ENCODE data around the gene ELP6. TPM values are rescaled to one million over a fixed set of nuclear protein-coding genes. Genes with fewer than 3 reads are reported as not detected.
A peak's percentile ranks its signal among the peaks of the same experiment; 100 is the strongest.

The ELP6 gene
- total and polyA plus RNA-seq, 2 experiments from 2014 or later = 33.7 to 41.6 TPM

- H3K27ac ChIP-seq (ENCODE audit: low read depth) = no peak overlapping the region
- H2AFZ ChIP-seq = peak overlapping the region; percentile 43
Observed at GRCh38 chr3:47536967-47537366, 23.5 kb upstream of the ELP6 start.

More at GRCh38 chr3:47536967-47537366, 23.5 kb upstream of the ELP6 start:
- Histone ChIP-seq H3F3A (replicated peaks; ENCODE audit: low read depth) (no peaks in the 10 kb centered on the region), H3K4me1 (ENCODE audit: insufficient read depth) (no peaks in the 10 kb centered on the region), H3K79me2 (replicated peaks; ENCODE audit: insufficient read depth) (no peaks in the 10 kb centered on the region), H3K4me3 (no peak overlapping the region), H3K9me2 (ENCODE audit: insufficient read depth) (no peaks in the 10 kb centered on the region), H3K4me2 (no peak overlapping the region), H4K20me1 (replicated peaks; ENCODE audit: insufficient read depth) (no peaks in the 10 kb centered on the region), H3K27me3 (ENCODE audit: insufficient read depth) (no peaks in the 10 kb centered on the region), H3K36me3 (ENCODE audit: insufficient read depth) (no peaks in the 10 kb centered on the region)
- Mint-ChIP-seq H3K4me3 (no peak overlapping the region), H3K36me3 (ENCODE audit: low read depth) (no peaks in the 10 kb centered on the region), H3K9me3 (peaks cover 11% of the 10 kb centered on the region; the same call in 2 of the 3 replicates), H3K27me3 (ENCODE audit: insufficient read depth, low read depth, poor library complexity) (peaks cover 5% of the 10 kb centered on the region), H3K27ac (no peak overlapping the region), H3K4me1 (no peaks in the 10 kb centered on the region; the same call in 1 of the 3 replicates)
- no peak for DNase-seq (ENCODE audit: low spot score)
- TF ChIP-seq ETS1 (IDR thresholded peaks at IDR 0.05) = no peak
- TF ChIP-seq ZNF462 (CRISPR knock-in tag; IDR thresholded peaks at IDR 0.05) = no peak
- no peak for TF ChIP-seq NANOG (IDR thresholded peaks at IDR 0.05; ENCODE audit: borderline replicate concordance)
- TF ChIP-seq STAT1 (IDR thresholded peaks at IDR 0.05; ENCODE audit: unreplicated experiment) = no peak
- no peak for TF ChIP-seq ZNF114 (CRISPR knock-in tag; IDR thresholded peaks at IDR 0.05)
- TF ChIP-seq POLR2AphosphoS5 (IDR thresholded peaks at IDR 0.05; ENCODE audit: low read depth) = no peak
- TF ChIP-seq EZH2phosphoT487 (IDR thresholded peaks at IDR 0.05; ENCODE audit: unreplicated experiment) = no peak
- no peak for TF ChIP-seq REST (IDR thresholded peaks at IDR 0.05; ENCODE audit: unreplicated experiment)
- no peak for TF ChIP-seq CTCF (conservative IDR thresholded peaks at IDR 0.05; ENCODE audit: low read depth in 2 of 2)
- TF ChIP-seq ZNF331 (CRISPR knock-in tag; IDR thresholded peaks at IDR 0.05; ENCODE audit: low read depth) = no peak
- no peak for TF ChIP-seq JUNB (IDR thresholded peaks at IDR 0.05; ENCODE audit: unreplicated experiment)
- no peak for TF ChIP-seq CREB1 (CRISPR knock-in tag; IDR thresholded peaks at IDR 0.05; ENCODE audit: low read depth)
- no peak for TF ChIP-seq EZH2 (IDR thresholded peaks at IDR 0.05; ENCODE audit: low read depth, unreplicated experiment)
- ATAC-seq = no peak

All from GM23338 (cell line).